ENCODE measurements around the gene ANKRD30BL.
"Not testable (repeated sequence)": the region's sequence is repeated elsewhere in the genome, so short reads cannot be mapped to it uniquely, and the experiment has no call there.

ANKRD30BL gene

DNA sequence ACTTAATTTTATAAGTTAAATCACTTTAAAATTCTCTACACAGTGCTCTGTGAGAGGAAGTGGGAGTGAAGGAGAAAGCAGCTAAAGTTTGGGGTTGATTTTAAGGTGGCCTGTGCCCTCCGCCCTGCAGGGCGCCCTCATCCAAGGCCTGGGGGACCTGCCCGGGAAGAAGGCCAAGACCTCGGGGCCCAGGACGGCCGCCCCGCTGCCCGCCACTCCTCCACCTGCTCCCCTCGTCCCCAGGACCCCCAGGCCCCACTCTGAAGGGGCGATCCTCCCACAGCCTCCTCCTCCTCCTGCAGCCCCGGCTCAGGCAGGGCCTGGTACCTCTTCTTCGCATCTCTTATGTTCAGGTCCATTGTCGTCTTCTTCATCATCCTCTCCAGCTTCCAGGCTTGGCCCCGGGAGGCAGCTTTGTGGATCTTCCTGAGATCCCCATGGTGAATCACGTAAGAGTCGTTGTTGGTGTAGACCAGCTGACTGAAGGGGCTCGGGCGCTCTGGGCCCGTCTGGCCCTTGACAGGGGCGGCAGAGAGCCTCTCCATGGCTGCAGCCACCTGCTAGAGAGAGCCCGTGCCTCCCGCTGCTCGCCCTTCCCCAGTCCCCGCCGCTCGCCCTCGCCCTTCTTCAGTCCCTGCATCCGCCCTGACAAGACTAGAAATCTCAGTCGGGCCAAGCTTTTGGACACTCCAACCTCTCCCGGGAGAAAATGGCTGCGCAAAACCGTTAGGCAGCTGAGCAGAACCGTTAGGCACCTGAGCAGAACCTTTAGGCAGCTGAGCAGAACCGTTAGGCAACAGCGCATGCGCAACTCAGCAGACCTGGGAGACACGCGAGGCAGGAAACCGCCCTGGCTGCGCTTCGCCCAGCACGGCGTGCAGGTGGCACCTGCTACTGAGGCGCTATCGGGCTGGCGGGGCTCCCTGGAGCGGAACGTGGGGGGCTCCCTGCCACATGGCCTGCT is at the start of gene ANKRD30BL:
ANKRD30BL (minus strand) TSS at position 792 of the 964 bp plus-strand sequence; CDS start at position 545, 247 bp downstream.
- DNase-seq (ENCODE audit: low read depth); H3K4me3 ChIP-seq (ENCODE audit: low read depth, low read length): not testable (repeated sequence)

DNA sequence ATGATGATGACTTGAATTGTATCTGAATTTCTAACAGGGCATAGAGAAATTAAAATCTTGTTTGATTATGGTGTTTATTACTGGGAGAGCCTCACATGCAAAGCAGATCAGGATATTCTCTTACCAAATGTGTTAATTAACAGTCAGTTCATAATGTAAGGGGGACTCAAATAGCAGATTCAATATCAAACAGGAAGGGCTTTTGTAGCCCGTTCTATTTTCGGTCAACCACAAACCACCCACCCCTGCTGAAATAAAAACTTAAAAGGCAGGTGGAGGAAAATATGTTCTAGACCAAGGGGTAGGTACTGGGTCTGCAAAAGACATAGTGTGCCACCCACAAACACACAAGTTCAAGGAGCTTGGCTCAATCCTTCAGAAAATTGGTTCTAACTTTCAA is 41.1 kb upstream of the ANKRD30BL start:
- H3K4me3 ChIP-seq (ENCODE audit: low read depth, low read length); DNase-seq (ENCODE audit: low read depth): not testable (repeated sequence)

- not testable (repeated sequence) for H3K4me3 ChIP-seq (ENCODE audit: low read depth, low read length); DNase-seq (ENCODE audit: low read depth)
These were observed 31.1 kb upstream of the ANKRD30BL start for GRCh38 chr2:132192854-132193253.

DNA sequence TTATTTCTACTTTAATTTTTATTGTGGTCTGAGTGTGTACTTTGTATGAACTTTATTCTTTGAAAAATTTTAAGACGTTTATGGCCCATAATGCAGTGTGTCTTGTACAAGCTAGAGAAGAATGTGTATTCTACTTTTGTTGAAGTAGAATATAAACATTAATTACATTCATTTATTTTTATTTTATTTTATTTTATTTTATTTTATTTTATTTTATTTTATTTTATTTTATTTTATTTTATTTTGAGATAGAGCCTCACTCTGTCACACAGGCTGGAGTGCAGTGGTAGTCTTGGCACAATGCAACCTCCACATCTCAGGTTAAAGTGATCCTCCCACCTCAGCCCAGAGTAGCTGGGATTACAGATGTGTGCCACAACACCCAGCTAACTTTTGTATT is 5.3 kb upstream of the ANKRD30BL start:
- H3K4me3 ChIP-seq (ENCODE audit: low read depth, low read length): not testable (repeated sequence)

GRCh38 chr2:132162125-132162660 is 441 bp upstream of the ANKRD30BL start:
- DNase-seq (ENCODE audit: low read depth); H3K4me3 ChIP-seq (ENCODE audit: low read depth, low read length): not testable (repeated sequence)

More for the DNA sequence above, 5.3 kb upstream of the ANKRD30BL start:
- DNase-seq (ENCODE audit: low read depth): not testable (repeated sequence)

- DNase-seq (ENCODE audit: low read depth): peak; percentile 2
These were observed 15.0 kb downstream of the ANKRD30BL start for GRCh38 chr2:132146774-132147173.

More at GRCh38 chr2:132146774-132147173, 15.0 kb downstream of the ANKRD30BL start:
- H3K4me3 ChIP-seq (ENCODE audit: low read depth, low read length): not testable (repeated sequence)

Data from skeletal muscle cell (primary cell).